Activated CD4-positive, CD25-positive, alpha-beta regulatory T cell treated with anti-CD3 and anti-CD28 coated beads, Interleukin-2, amount 50 U/mL, for 16 hours (primary cell): ENCODE measurements around the gene RARRES2.
"Not testable (repeated sequence)": the region's sequence is repeated elsewhere in the genome, so short reads cannot be mapped to it uniquely, and the experiment has no call there.

Experiments used
- DNase-seq: peaks from one replicate; pipeline ENCODE4 v3.0.0-alpha.2; 2020; ENCODE audit warnings: low read depth, low spot score

RARRES2 gene

GRCh38 chr7:150288816-150289215, 52.6 kb downstream of the RARRES2 start:
- not testable (repeated sequence) for DNase-seq
